Activated gamma-delta T cell treated with Interleukin-2 at 50 U/mL for 16 hours (primary cell): ENCODE measurements around the gene NECTIN3.

Experiments used
- DNase-seq: peaks from one replicate; pipeline ENCODE4 v3.0.0-alpha.2; 2020

NECTIN3 gene

GRCh38 chr3:111087924-111088469 is 16.4 kb downstream of the NECTIN3 start:
- DNase-seq: no peak

GRCh38 chr3:111096487-111097209 is 25.0 kb downstream of the NECTIN3 start:
- no peak for DNase-seq

GRCh38 chr3:111103807-111104206 is 32.2 kb downstream of the NECTIN3 start:
- DNase-seq: no peak

- DNase-seq: no peak
Measured at GRCh38 chr3:111106993-111107661, 35.5 kb downstream of the NECTIN3 start.

- DNase-seq: no peak
Measured at GRCh38 chr3:111107662-111108035, 36.0 kb downstream of the NECTIN3 start.

GRCh38 chr3:111112913-111113312 is 41.3 kb downstream of the NECTIN3 start:
- DNase-seq: no peak

- no peak for DNase-seq
Measured at GRCh38 chr3:111128884-111129283, 57.3 kb downstream of the NECTIN3 start.

- DNase-seq: no peak
Measured at GRCh38 chr3:111130827-111131226, 59.2 kb downstream of the NECTIN3 start.

GRCh38 chr3:111134302-111134701 is 62.7 kb downstream of the NECTIN3 start:
- DNase-seq: no peak

GRCh38 chr3:111151438-111151837 is 79.8 kb downstream of the NECTIN3 start:
- no peak for DNase-seq

- DNase-seq: no peak
Measured at GRCh38 chr3:111152496-111152895, 80.9 kb downstream of the NECTIN3 start.

- DNase-seq: no peak
Measured at GRCh38 chr3:111156517-111156916, 84.9 kb downstream of the NECTIN3 start.

GRCh38 chr3:111159391-111159790 is 87.8 kb downstream of the NECTIN3 start:
- no peak for DNase-seq

- DNase-seq: no peak
Measured at GRCh38 chr3:111164621-111165020, 93.0 kb downstream of the NECTIN3 start.

GRCh38 chr3:111165411-111165810 is 93.8 kb downstream of the NECTIN3 start:
- no peak for DNase-seq

GRCh38 chr3:111173328-111173900 is 101.8 kb downstream of the NECTIN3 start:
- no peak for DNase-seq

GRCh38 chr3:111173906-111174305 is 102.3 kb downstream of the NECTIN3 start:
- no peak for DNase-seq

GRCh38 chr3:111190518-111190917 is 118.9 kb downstream of the NECTIN3 start:
- DNase-seq: no peak

- DNase-seq: no peak
Measured at GRCh38 chr3:111193472-111193871, 121.9 kb downstream of the NECTIN3 start.

GRCh38 chr3:111194048-111194447 is 122.4 kb downstream of the NECTIN3 start:
- DNase-seq: no peak

- no peak for DNase-seq
Measured at GRCh38 chr3:111197485-111197884, 125.9 kb downstream of the NECTIN3 start.

- no peak for DNase-seq
Measured at GRCh38 chr3:111200027-111200426, 128.4 kb downstream of the NECTIN3 start.

GRCh38 chr3:111210003-111210711 is 138.5 kb downstream of the NECTIN3 start:
- no peak for DNase-seq
